ENCODE data around the gene DNAH1.

GRCh38 chr3:52393131-52393807 lies 77.2 kb downstream of the DNAH1 start:
- TF ChIP-seq POLR2A (IDR thresholded peaks at IDR 0.05) (no peak), CTCF (IDR thresholded peaks at IDR 0.05) (no peak), EP300 (IDR thresholded peaks at IDR 0.05) (no peak)
